Right renal pelvis (tissue), 4 donors: ENCODE data around the gene C1QTNF2. TPM values are rescaled to one million over a fixed set of nuclear protein-coding genes. Genes with fewer than 3 reads are reported as not detected.

Source experiments
- DNase-seq, 4 donors: peaks; one replicate each; pipeline ENCODE4 v3.0.0-alpha.2; 2013; ENCODE audit warnings: low read depth in 4 of 4, low spot score in 3 of 4, missing footprints in 1 of 4
- polyA plus RNA-seq, 4 donors: library from polyadenylated mRNA; unstranded; fragments of 120-200 nt; gene quantifications; one replicate each; pipeline ENCODE4 v1.2.1, GENCODE V29; 2013; ENCODE audit not compliant: insufficient read length in 4 of 4

C1QTNF2 gene
- polyA plus RNA-seq, 4 donors, result 1.7 to 3.3 (median 1.8) TPM

- DNase-seq, result no peak
Observed at GRCh38 chr5:160310552-160311295, 59.7 kb downstream of the C1QTNF2 start.

GRCh38 chr5:160310140-160310539 lies 60.3 kb downstream of the C1QTNF2 start:
- DNase-seq, result no peak

- DNase-seq, result no peak
Observed at GRCh38 chr5:160306696-160307095, 63.7 kb downstream of the C1QTNF2 start.

GRCh38 chr5:160305319-160305718 lies 65.1 kb downstream of the C1QTNF2 start:
- no peak for DNase-seq

- DNase-seq, result no peak
Observed at GRCh38 chr5:160303690-160304089, 66.7 kb downstream of the C1QTNF2 start.

GRCh38 chr5:160298189-160298588 lies 72.2 kb downstream of the C1QTNF2 start:
- DNase-seq, result no peak

- no peak for DNase-seq
Observed at GRCh38 chr5:160297776-160298175, 72.7 kb downstream of the C1QTNF2 start.

Other genes starting within 250 kb of the C1QTNF2 start
- not detected for gene FABP6, start 141.1 kb downstream of the C1QTNF2 start, polyA plus RNA-seq
- gene CCNJL, start 58.1 kb downstream of the C1QTNF2 start, polyA plus RNA-seq, result 10 to 100 TPM in 1 of 4 donors, 1 to 10 TPM in 3; 7.9 to 10.1 (median 8.3) TPM
- gene FAM200C, start 29.4 kb upstream of the C1QTNF2 start, polyA plus RNA-seq, result 10 to 100 TPM; 13.1 to 15.5 (median 13.7) TPM
- gene SLU7, start 48.5 kb upstream of the C1QTNF2 start, polyA plus RNA-seq, result 10 to 100 TPM; 56.2 to 72.2 (median 62.0) TPM
- gene PTTG1, start 51.2 kb upstream of the C1QTNF2 start, polyA plus RNA-seq, result 10 to 100 TPM; 66.9 to 75.0 (median 71.7) TPM